Left colon (tissue), 2 donors: ENCODE measurements around the gene PBX3. TPM values are rescaled to one million over a fixed set of nuclear protein-coding genes. Genes with fewer than 3 reads are reported as not detected.

Experiments used
- ATAC-seq: fragments of 200-7000 bp; cut with Tn5 transposase; one replicate; pipeline ENCODE4 v1.9.1; 2020; ENCODE audit warnings: mild to moderate bottlenecking, moderate library complexity
- DNase-seq, 2 donors: peaks; one replicate each; pipeline ENCODE4 v3.0.0-alpha.2; 2020
- intact Hi-C, 2 donors: fragments of 100-400 bp; cut with DNase I in 1 of 2; cut with micrococcal nuclease in 1 of 2; formaldehyde crosslinking; loops; one replicate each; pipeline versions ENCODE4 v1.11.2 to v1.14.0; 2022; cut with DNase I, micrococcal nuclease
- long read RNA-seq: library from polyadenylated mRNA; unstranded; transcript quantifications from one replicate; pipeline ENCODE4 v2.0.0, GENCODE V29; 2021
- total RNA-seq, 2 donors: library from RNA; stranded (reverse); fragmentation: NEBNext Ultra II Directional; extraction: Animal tissue kit (Norgen Biotek cat#: 25700); gene quantifications; one replicate each; pipeline ENCODE4 v1.2.1, GENCODE V29; 2021
- donor health status: DM: no; HTN: no; CAD: no.
- donor health status: DM: yes; HTN: yes; CAD: no.

PBX3 gene
- total RNA-seq = 10 to 100 TPM in 1 of 2 donors, 1 to 10 TPM in 1; 8.9 to 13.2 TPM
- long read RNA-seq, partial matches to known transcripts = 0 of 6 reads
- long read RNA-seq, other reads (novel, unspliced or antisense) = 0 of 6 reads

GRCh38 chr9:125747053-125747764, at the start of gene PBX3:
PBX3 (plus strand) TSS chr9:125747373.
- DNase-seq = peak; percentile 44 to 66
- intact Hi-C loops = loop anchor here in 1 of 2 donors (10.0 kb wide), 1 partner anchor 192 kb away; no protein-coding TSS in a partner anchor
- peak; percentile 3 for ATAC-seq

- ATAC-seq (no peak), DNase-seq (no peak)
- intact Hi-C loops = no loop called here
Measured at GRCh38 chr9:125699870-125700269, 47.3 kb upstream of the PBX3 start.

- intact Hi-C loops = no loop called here
- ATAC-seq = no peak
- no peak for DNase-seq
Measured at GRCh38 chr9:125700791-125701190, 46.4 kb upstream of the PBX3 start.

GRCh38 chr9:125701351-125701750, 45.8 kb upstream of the PBX3 start:
- DNase-seq (no peak), ATAC-seq (no peak)
- intact Hi-C loops = no loop called here

GRCh38 chr9:125703662-125704061, 43.5 kb upstream of the PBX3 start:
- no peak for DNase-seq
- no peak for ATAC-seq
- intact Hi-C loops = no loop called here

DNA sequence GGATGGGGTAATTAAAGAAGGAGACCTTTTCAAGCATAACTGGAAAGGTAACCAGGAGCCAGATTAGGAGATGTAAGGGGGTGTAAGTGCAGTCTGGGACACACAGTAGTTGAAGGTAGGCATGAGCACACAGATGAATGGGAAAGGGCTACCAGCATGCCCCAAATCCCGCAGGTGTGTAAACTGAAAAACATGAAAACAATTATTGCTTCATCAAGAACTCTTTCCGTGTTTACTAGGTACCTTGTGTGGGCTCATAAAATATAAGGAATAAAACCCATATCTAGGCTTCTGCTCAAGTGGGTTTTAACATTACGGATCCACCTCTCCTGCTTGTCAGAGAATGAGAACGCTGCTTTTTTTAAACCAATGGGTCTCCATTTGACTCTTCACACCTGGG, 41.3 kb upstream of the PBX3 start:
- DNase-seq = no peak
- intact Hi-C loops = no loop called here
- ATAC-seq = no peak

- ATAC-seq = peak; percentile 100
- peak; percentile 97 for DNase-seq
- intact Hi-C loops = no loop called here
Measured at GRCh38 chr9:125706651-125707471, 40.3 kb upstream of the PBX3 start, which contains the start of gene MAPKAP1. MAPKAP1 (minus strand) TSS chr9:125707208; CDS start chr9:125672574, 34,634 bp downstream.

GRCh38 chr9:125707472-125707804, 39.7 kb upstream of the PBX3 start:
- intact Hi-C loops = no loop called here
- DNase-seq (no peak), ATAC-seq (no peak)

GRCh38 chr9:125726456-125727132, 20.6 kb upstream of the PBX3 start:
- intact Hi-C loops = no loop called here
- no peak for ATAC-seq

GRCh38 chr9:125730168-125730567, 17.0 kb upstream of the PBX3 start:
- intact Hi-C loops = no loop called here
- ATAC-seq = no peak

More at GRCh38 chr9:125726456-125727132, 20.6 kb upstream of the PBX3 start:
- DNase-seq = no peak

DNA sequence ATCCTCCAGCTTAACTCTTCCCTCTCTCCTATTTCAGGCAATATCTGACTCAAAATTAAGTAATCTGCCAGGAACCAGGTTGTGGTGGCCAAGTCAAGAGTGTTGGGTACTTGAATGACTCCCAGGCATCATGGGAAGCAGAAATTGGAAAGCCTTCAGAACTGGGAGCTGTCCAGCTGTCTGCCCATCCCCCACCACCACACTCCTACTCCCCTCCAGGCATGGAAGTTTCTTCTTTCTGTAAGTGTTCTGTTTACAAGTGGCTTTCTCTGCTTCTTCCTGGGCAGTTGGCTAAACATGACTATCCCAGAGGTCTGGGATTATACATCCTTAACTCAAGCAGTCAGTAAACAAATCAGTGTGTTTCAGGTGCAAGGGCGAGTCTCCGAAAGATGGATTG, 14.6 kb upstream of the PBX3 start:
- DNase-seq = no peak

More at GRCh38 chr9:125730168-125730567, 17.0 kb upstream of the PBX3 start:
- DNase-seq = no peak

GRCh38 chr9:125739436-125739835, 7.7 kb upstream of the PBX3 start:
- DNase-seq (no peak), ATAC-seq (no peak)
- intact Hi-C loops = no loop called here

More for the DNA sequence above, 14.6 kb upstream of the PBX3 start:
- intact Hi-C loops = no loop called here
- no peak for ATAC-seq

- ATAC-seq (no peak), DNase-seq (no peak)
- intact Hi-C loops = loop anchor here in 1 of 2 donors (10.0 kb wide), 1 partner anchor 188 kb away; no protein-coding TSS in a partner anchor
Measured at GRCh38 chr9:125742657-125743056, 4.5 kb upstream of the PBX3 start.

DNA sequence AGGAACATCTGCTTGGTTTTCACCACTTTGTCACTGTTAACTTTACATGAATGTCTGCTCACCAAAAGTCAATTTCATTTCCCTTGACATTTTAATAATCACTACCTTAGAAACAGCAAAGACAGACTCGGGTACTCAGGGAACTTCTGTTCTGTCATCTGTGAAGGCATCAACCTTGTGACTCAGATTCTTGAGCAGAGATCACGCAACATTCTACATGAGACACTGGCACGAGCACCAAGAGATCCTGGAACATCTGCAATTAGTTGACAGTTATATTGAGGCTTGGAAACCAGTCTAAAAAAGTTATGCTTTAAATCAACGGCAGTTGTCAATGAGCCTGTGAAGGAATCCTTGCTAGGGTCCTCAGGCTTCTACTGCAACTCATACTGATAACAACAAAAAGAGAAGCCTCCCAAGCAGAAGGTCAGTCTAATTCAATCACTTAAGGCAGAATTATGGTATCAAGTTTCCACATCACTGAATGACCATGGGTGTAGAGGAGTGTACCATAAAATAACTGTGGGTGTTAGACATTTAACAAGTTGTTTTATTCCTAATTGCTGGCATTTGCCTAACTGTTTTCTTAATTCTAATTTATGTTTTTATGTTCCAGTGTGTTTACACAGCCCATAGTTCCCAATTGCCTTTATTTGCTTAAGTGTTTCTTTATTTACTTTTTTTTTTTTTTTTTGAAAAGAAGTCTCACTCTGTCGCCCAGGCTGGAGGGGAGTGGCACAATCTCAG, 3.3 kb upstream of the PBX3 start:
- intact Hi-C loops = loop anchor here in 1 of 2 donors (10.0 kb wide), 1 partner anchor 189 kb away; no protein-coding TSS in a partner anchor
- DNase-seq = no peak
- no peak for ATAC-seq

GRCh38 chr9:125744616-125745015, 2.6 kb upstream of the PBX3 start:
- DNase-seq (no peak), ATAC-seq (no peak)
- intact Hi-C loops = loop anchor here in 1 of 2 donors (10.0 kb wide), 1 partner anchor 190 kb away; no protein-coding TSS in a partner anchor

DNA sequence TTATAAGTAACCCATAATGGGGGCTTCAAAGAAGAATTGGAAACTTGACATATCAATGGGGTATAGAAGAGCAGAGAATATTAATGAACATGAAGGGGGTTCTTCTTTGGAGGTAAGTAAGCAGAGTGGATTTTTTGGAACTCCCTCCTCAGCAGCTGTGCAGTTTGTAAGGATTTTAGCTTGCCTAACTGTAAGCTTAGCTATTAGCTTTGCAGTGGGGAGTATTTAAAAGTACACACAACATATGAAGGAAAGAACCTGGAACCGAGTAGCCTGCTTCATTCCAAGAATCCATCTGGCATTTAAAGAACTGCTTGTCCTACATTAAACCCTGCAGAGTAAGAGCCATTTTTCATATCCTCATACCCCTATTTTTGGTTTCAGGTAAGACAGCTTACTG, 2.2 kb upstream of the PBX3 start:
- ATAC-seq (no peak), DNase-seq (no peak)
- intact Hi-C loops = loop anchor here in 1 of 2 donors (10.0 kb wide), 1 partner anchor 190 kb away; no protein-coding TSS in a partner anchor

DNA sequence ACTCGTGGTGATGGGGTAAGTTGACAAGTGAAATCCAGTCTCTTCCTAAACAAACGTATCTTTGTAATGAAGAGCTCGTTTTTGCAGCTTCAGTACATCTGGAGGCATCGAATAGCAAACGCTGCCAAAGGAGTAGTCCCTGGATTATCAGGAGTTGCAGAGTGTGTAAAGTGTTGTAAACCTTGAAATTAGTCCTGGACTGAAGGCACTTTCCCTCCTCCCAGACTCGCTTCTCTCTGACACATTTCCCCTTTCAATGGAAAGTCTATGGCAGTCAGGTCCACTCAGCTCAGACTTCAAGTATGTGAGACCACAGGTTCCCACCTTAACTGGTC, 1.5 kb upstream of the PBX3 start:
- intact Hi-C loops = loop anchor here in 1 of 2 donors (10.0 kb wide), 1 partner anchor 191 kb away; no protein-coding TSS in a partner anchor
- DNase-seq (no peak), ATAC-seq (peak; percentile 9)

GRCh38 chr9:125746017-125746773, 978 bp upstream of the PBX3 start:
- DNase-seq = peak; percentile 95
- ATAC-seq = peak; percentile 92
- intact Hi-C loops = loop anchor here in 1 of 2 donors (10.0 kb wide), 1 partner anchor 191 kb away; no protein-coding TSS in a partner anchor
